HEK293 (cell line): ENCODE measurements around the gene BRCA1.
A peak's percentile ranks its signal among the peaks of the same experiment; 100 is the strongest.

ENCODE experiments used
- CTCF ChIA-PET: fragments of 350-600 bp; formaldehyde crosslinking; extraction: SDS; loops from one replicate; lab custom pipeline; 2021; ENCODE audit warnings: antibody characterized with exemption; lab: Yijun Ruan, JAX
- POLR2A ChIA-PET: fragments of 300-600 bp; formaldehyde crosslinking; extraction: SDS; loops from one replicate; lab custom pipeline; 2020; ENCODE audit warnings: antibody characterized with exemption, inconsistent platforms; lab: Yijun Ruan, JAX
- H3K27ac ChIP-seq: fragments of 200-500 bp; sonication (Bioruptor generic); 2 replicates; pipeline ENCODE4 v1.5.1; 2014; ENCODE audit warnings: low read depth, low read length, control low read depth, inconsistent platforms; ENCODE audit errors: extremely low read depth
- H3K36me3 ChIP-seq, 2 experiments: fragments of 200-500 bp in 1 of 2; sonication (Bioruptor generic) in 1 of 2; 1 replicate in 1 of 2; 2 replicates in 1 of 2; pipeline ENCODE4 v1.5.1; 2014 to 2017; ENCODE audit warnings: inconsistent platforms in 2 of 2, low read length in 2 of 2; ENCODE audit not compliant: control insufficient read depth in 2 of 2, insufficient read depth in 1 of 2
- H3K4me1 ChIP-seq: fragments of 200-500 bp; sonication (Bioruptor generic); 2 replicates; pipeline ENCODE4 v1.5.1; 2014; ENCODE audit warnings: mild to moderate bottlenecking, low read length, inconsistent platforms; ENCODE audit not compliant: control insufficient read depth, insufficient read depth
- H3K4me3 ChIP-seq: 2 replicates; pipeline ENCODE4 v1.5.1; 2011; ENCODE audit warnings: low read depth, mild to moderate bottlenecking, control low read depth, low read length, moderate library complexity
- H3K9me3 ChIP-seq: fragments of 200-500 bp; sonication (Bioruptor generic); 2 replicates; pipeline ENCODE4 v1.5.1; 2014; ENCODE audit warnings: low read depth, low read length, inconsistent platforms; ENCODE audit not compliant: control insufficient read depth, insufficient read depth
- BCL6B ChIP-seq: fragments of 450-650 bp; formaldehyde crosslinking; IDR thresholded peaks from 2 replicates; pipeline ENCODE4 v1.5.1; 2017; ENCODE audit warnings: missing biosample characterization, missing genetic modification characterization
- EGR2 ChIP-seq: fragments of 450-650 bp; formaldehyde crosslinking; IDR thresholded peaks from 2 replicates; pipeline ENCODE4 v1.5.1; 2016; ENCODE audit warnings: low read depth, missing biosample characterization, missing genetic modification characterization
- GLIS2 ChIP-seq: fragments of 450-650 bp; formaldehyde crosslinking; IDR thresholded peaks from 2 replicates; pipeline ENCODE4 v1.5.1; 2016; ENCODE audit warnings: missing biosample characterization, missing genetic modification characterization
- HOXD13 ChIP-seq: sonication (generic); formaldehyde crosslinking; IDR thresholded peaks from 2 replicates; pipeline ENCODE4 v1.8.0; 2022; ENCODE audit warnings: missing genetic modification reagents, borderline replicate concordance
- IKZF3 ChIP-seq: fragments of 450-650 bp; IDR thresholded peaks from 2 replicates; pipeline ENCODE4 v1.5.0; 2018; ENCODE audit warnings: missing biosample characterization, mild to moderate bottlenecking, missing genetic modification characterization, moderate library complexity
- KLF9 ChIP-seq: fragments of 450-650 bp; formaldehyde crosslinking; IDR thresholded peaks from 2 replicates; pipeline ENCODE4 v1.5.1; 2016; ENCODE audit warnings: missing biosample characterization, missing genetic modification characterization, low read depth
- PATZ1 ChIP-seq: fragments of 450-650 bp; formaldehyde crosslinking; IDR thresholded peaks from 2 replicates; pipeline ENCODE4 v1.5.1; 2016; ENCODE audit warnings: missing biosample characterization, missing genetic modification characterization
- SP3 ChIP-seq: fragments of 450-650 bp; formaldehyde crosslinking; IDR thresholded peaks from 2 replicates; pipeline ENCODE4 v1.5.1; 2016; ENCODE audit warnings: missing biosample characterization, missing genetic modification characterization
- ZBTB44 ChIP-seq: fragments of 450-650 bp; IDR thresholded peaks from 2 replicates; pipeline ENCODE4 v1.5.1; 2018; ENCODE audit warnings: missing biosample characterization, mild to moderate bottlenecking, missing genetic modification characterization
- ZFP37 ChIP-seq: fragments of 450-650 bp; formaldehyde crosslinking; IDR thresholded peaks from 2 replicates; pipeline ENCODE4 v1.5.1; 2016; ENCODE audit warnings: missing biosample characterization, missing genetic modification characterization
- ZFP41 ChIP-seq: fragments of 450-650 bp; formaldehyde crosslinking; IDR thresholded peaks from 2 replicates; pipeline ENCODE4 v1.5.1; 2016; ENCODE audit warnings: missing biosample characterization, missing genetic modification characterization, borderline replicate concordance
- ZFP69B ChIP-seq: fragments of 450-650 bp; formaldehyde crosslinking; IDR thresholded peaks from 2 replicates; pipeline ENCODE4 v1.5.1; 2016; ENCODE audit warnings: missing biosample characterization, missing genetic modification characterization
- ZNF10 ChIP-seq: fragments of 450-650 bp; formaldehyde crosslinking; IDR thresholded peaks from 2 replicates; pipeline ENCODE4 v1.5.1; 2017; ENCODE audit warnings: missing biosample characterization, missing genetic modification characterization
- ZNF121 ChIP-seq: fragments of 450-650 bp; formaldehyde crosslinking; IDR thresholded peaks from 2 replicates; pipeline ENCODE4 v1.5.1; 2016; ENCODE audit warnings: missing biosample characterization, missing genetic modification characterization
- ZNF140 ChIP-seq: fragments of 450-650 bp; formaldehyde crosslinking; IDR thresholded peaks from 2 replicates; pipeline ENCODE4 v1.5.1; 2016; ENCODE audit warnings: missing biosample characterization, missing genetic modification characterization
- ZNF19 ChIP-seq: fragments of 450-650 bp; formaldehyde crosslinking; IDR thresholded peaks from 2 replicates; pipeline ENCODE4; 2016; ENCODE audit warnings: missing biosample characterization, missing genetic modification characterization, low read depth
- ZNF23 ChIP-seq: fragments of 450-650 bp; formaldehyde crosslinking; IDR thresholded peaks from 2 replicates; pipeline ENCODE4 v1.5.1; 2016; ENCODE audit warnings: missing biosample characterization, missing genetic modification characterization, borderline replicate concordance
- ZNF600 ChIP-seq: fragments of 450-650 bp; formaldehyde crosslinking; IDR thresholded peaks from 2 replicates; pipeline ENCODE4 v1.5.1; 2016; ENCODE audit warnings: missing biosample characterization, missing genetic modification characterization
- ZNF626 ChIP-seq: fragments of 450-650 bp; sonication (Bioruptor Pico); formaldehyde crosslinking; IDR thresholded peaks from 2 replicates; pipeline ENCODE4 v1.5.1; 2018; ENCODE audit warnings: missing biosample characterization, missing genetic modification characterization, inconsistent platforms
- ZNF707 ChIP-seq: fragments of 450-650 bp; formaldehyde crosslinking; IDR thresholded peaks from 2 replicates; pipeline ENCODE4 v1.5.1; 2016; ENCODE audit warnings: missing biosample characterization, missing genetic modification characterization
- ZSCAN23 ChIP-seq: fragments of 450-650 bp; formaldehyde crosslinking; IDR thresholded peaks from 2 replicates; pipeline ENCODE4 v1.5.1; 2016; ENCODE audit warnings: missing biosample characterization, missing genetic modification characterization
- ZXDB ChIP-seq: fragments of 450-650 bp; formaldehyde crosslinking; IDR thresholded peaks from 2 replicates; pipeline ENCODE4 v1.5.1; 2016; ENCODE audit warnings: missing biosample characterization, missing genetic modification characterization
- TF ChIP-seq, protein P1 (sequence below): fragments of 450-650 bp; formaldehyde crosslinking; IDR thresholded peaks from 2 replicates; pipeline ENCODE4 v1.5.1; 2016; ENCODE audit warnings: missing biosample characterization, missing genetic modification characterization
- TF ChIP-seq, protein P2 (sequence below): fragments of 450-650 bp; formaldehyde crosslinking; IDR thresholded peaks from 2 replicates; pipeline ENCODE4 v1.5.1; 2016; ENCODE audit warnings: missing biosample characterization, missing genetic modification characterization

Gene BRCA1

DNA sequence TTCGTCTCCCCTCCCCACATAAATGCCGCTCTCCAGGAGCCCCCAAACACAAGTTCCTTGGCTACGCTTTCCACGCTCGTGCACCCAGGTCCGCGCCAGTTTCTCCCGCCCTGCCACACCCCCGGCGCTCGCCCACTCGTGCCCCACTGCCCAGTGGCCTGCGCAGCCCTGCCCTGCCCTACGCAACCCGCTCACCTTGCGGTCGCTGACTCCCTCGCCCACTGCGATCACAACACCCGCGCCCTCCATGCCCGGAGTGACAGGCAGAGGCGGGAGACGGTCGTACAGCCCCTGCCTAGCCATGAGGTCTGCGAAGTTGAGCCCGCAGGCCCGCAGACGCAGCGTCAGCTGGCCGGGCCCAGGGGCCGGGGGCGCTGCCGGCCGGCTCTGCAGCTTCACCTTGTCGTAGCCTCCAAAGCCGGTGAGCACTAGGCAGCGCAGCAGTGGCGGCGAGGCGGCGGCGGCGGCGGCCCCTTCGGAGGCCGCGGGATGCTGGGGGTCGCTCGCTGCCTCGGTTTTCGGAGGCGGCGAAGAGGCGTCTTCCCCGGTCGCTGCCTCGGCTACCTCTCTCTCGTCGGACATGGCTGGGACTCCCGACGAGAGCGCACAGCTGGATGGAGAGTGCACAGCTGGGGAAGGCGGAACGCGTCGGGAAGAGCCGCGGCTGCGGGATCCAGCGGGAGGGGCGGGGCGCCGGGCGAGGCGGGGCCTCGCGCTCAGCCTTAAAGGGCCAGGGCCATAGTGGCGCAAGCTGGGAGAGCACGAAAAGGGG is 103.2 kb downstream of the BRCA1 start, which contains the start of gene VAT1 (continued):
- TF ChIP-seq, protein P1, sequence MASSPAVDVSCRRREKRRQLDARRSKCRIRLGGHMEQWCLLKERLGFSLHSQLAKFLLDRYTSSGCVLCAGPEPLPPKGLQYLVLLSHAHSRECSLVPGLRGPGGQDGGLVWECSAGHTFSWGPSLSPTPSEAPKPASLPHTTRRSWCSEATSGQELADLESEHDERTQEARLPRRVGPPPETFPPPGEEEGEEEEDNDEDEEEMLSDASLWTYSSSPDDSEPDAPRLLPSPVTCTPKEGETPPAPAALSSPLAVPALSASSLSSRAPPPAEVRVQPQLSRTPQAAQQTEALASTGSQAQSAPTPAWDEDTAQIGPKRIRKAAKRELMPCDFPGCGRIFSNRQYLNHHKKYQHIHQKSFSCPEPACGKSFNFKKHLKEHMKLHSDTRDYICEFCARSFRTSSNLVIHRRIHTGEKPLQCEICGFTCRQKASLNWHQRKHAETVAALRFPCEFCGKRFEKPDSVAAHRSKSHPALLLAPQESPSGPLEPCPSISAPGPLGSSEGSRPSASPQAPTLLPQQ: peak; percentile 53; the same call in 1 of the 2 replicates
- TF ChIP-seq PATZ1 (tag by site-specific recombination) (peak; percentile 44; the same call in 1 of the 2 replicates), ZFP69B (tag by site-specific recombination) (0 out of 2 replicates have a peak, but pooled peaks have one; percentile 53), ZNF600 (tag by site-specific recombination) (peak; percentile 97), SP3 (tag by site-specific recombination) (peak; percentile 69), ZNF10 (tag by site-specific recombination) (peak; percentile 43; the same call in 1 of the 2 replicates), EGR2 (tag by site-specific recombination) (peak; percentile 97)

DNA sequence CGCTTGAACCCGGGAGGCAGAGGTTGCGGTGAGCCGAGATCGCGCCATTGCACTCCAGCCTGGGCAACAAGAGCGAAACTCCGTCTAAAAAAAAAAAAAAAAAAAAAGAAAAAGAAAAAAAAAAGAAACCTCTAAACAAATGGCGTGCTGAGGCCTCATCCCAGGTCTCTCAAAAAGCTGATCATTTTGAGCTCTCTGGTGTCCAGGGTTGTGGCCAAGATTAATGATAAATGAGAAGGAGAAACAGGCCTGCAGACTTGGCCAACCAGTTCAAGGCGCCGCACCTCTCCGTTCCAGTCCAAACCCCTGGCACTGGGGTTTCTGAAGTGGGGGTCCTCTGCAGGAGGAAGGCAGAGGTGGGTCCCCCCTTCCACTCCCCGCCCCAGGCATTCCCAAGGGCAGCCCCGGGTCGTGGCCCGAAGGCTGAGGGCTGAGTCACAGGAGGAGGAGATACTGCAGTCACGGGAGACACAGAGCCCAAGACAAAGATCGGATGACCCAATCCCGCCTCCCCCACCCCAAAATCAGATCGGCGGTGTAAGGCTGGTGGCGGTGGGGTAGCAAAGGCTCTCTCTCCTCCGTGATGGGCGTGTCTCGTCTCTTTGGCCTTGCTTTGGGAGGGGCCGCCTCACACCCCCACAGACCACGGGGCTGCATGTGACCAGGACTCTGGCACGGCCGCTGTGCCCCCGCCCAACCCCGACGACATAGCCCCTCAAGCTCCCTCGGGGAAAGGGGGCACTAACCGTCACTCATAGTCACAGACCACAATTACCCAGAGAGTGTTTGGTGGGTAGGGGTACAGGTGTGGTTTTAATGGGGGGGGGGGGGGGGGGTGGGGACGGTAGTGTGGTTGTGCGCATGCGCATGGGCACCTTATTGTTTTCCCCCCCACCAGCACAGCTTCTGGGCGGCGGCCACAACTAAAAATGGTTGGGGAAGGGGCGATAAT is 104.1 kb downstream of the BRCA1 start:
- peak overlapping the region; percentile 76 for H3K27ac ChIP-seq
- ChIA-PET POLR2A (interaction anchor here (0.5 to 3.0 kb wide), 10 partner anchors 9 to 510 kb away, joined by 3 to 36 read pairs (median 5); partner anchors contain the start of gene RPL27), CTCF (interaction anchor here (0.9 to 1.3 kb wide), 2 partner anchors 15 to 16 kb away, joined by 3 to 4 read pairs; no protein-coding TSS in a partner anchor)
- peaks cover 12% of the 10 kb centered on the region for H3K4me1 ChIP-seq
- H3K36me3 ChIP-seq: peaks cover 0 to 22% of the 10 kb centered on the region in 2 experiments; a peak in 2 of 3 replicates
- H3K4me3 ChIP-seq: peak overlapping the region; percentile 96
- H3K9me3 ChIP-seq: no peaks in the 10 kb centered on the region
- TF ChIP-seq BCL6B (tag by site-specific recombination) (no peak), ZNF23 (no peak), ZFP41 (tag by site-specific recombination) (no peak), ZFP69B (tag by site-specific recombination) (peak; percentile 74; the same call in 1 of the 2 replicates), GLIS2 (peak; percentile 68; the same call in 1 of the 2 replicates), HOXD13 (CRISPR knock-in tag) (no peak), ZNF19 (tag by site-specific recombination) (no peak), ZNF140 (tag by site-specific recombination) (no peak), ZNF626 (tag by site-specific recombination) (no peak), ZNF707 (tag by site-specific recombination) (no peak), ZFP37 (tag by site-specific recombination) (no peak), ZBTB44 (tag by site-specific recombination) (no peak), IKZF3 (tag by site-specific recombination) (no peak), ZNF121 (tag by site-specific recombination) (no peak), ZXDB (tag by site-specific recombination) (no peak), KLF9 (tag by site-specific recombination) (peak; percentile 85), ZSCAN23 (no peak)
- TF ChIP-seq, protein P2, sequence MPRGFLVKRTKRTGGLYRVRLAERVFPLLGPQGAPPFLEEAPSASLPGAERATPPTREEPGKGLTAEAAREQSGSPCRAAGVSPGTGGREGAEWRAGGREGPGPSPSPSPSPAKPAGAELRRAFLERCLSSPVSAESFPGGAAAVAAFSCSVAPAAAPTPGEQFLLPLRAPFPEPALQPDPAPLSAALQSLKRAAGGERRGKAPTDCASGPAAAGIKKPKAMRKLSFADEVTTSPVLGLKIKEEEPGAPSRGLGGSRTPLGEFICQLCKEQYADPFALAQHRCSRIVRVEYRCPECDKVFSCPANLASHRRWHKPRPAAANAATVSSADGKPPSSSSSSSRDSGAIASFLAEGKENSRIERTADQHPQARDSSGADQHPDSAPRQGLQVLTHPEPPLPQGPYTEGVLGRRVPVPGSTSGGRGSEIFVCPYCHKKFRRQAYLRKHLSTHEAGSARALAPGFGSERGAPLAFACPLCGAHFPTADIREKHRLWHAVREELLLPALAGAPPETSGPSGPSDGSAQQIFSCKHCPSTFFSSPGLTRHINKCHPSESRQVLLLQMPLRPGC: no peak
